ENCODE results near the gene P2RY13.

P2RY13 gene

DNA sequence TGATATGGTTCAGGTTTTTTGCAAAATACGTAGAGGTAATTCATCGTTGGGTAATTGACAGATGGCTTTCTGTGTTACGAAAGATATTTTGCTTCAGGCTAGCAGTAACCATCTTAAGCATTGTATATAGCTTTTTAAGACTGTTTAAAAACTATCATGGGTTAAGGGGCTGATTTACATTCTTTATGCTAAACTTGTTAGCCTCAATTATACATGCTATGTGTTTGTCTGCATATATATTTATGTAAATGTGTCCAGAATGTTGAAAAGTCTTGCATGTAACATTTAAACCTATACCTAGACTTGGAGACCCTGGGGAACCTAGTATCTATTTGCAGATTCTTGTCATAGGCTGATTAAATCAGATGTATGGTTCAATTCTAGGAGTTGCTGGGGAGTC, 39.9 kb downstream of the P2RY13 start:
- Histone ChIP-seq H3K9me3 (replicated peaks; ENCODE audit: low read length) (no peaks in the 10 kb centered on the region), H3K9ac (ENCODE audit: low read depth, low read length) (no peak overlapping the region), H3K4me2 (ENCODE audit: low read length) (no peak overlapping the region), H3K4me3 (ENCODE audit: low read length) (no peak overlapping the region), H3K36me3 (ENCODE audit: insufficient read depth, low read length) (no peaks in the 10 kb centered on the region), H3K4me1 (ENCODE audit: control insufficient read depth, insufficient read depth, low read length) (no peaks in the 10 kb centered on the region), H3K27me3 (ENCODE audit: control insufficient read depth, insufficient read depth, low read length) (no peaks in the 10 kb centered on the region)

DNA sequence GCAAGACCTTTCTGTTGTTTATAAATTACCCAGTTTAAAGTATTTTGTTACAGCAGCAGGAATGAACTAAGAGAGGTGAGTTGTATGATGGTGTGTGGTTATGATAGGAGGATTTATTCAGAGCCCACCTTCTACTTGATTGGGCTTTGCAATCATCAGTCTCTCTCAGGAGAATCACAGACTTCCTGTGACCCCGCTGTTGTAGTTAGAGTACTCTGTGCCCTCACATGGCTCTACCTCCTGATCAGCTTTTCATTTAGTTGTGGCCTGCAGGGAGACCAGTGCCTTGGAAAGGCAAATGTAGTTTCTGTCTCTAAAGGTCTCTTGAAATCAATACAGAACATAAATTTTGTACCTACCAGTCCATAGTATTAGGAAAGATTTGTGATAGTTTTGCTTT, 43.4 kb downstream of the P2RY13 start:
- no peak overlapping the region for H3K9ac ChIP-seq (ENCODE audit: low read depth, low read length)

DNA sequence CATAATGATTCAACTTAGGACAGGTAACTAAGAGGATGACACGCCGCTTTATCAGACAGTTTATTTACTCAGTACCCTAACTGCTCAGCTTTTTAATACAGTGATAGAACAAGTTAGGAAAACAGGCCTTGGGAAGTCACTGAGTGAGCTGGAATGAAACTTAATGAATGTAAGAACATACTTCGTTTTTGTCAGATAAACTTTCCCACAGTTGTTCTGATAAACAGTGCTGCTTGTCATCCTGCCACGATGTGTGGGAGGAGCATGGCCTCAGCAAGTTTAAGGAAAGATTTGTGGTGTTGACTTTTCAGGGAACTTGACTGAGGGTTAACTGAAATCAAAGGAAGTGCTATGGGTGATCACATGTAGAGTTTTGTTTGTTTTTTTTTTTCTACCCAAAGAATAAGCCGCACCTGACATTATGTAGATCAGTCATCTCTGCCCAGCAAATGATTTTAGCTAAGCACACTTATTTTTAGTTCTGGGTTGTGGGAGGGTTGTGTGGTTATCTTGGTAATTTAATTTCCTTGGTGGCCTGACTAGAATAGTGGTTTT, 45.4 kb downstream of the P2RY13 start:
- no peak overlapping the region for H3K4me2 ChIP-seq (ENCODE audit: low read length)

More for the DNA sequence above, 43.4 kb downstream of the P2RY13 start:
- H3K27me3 ChIP-seq (ENCODE audit: control insufficient read depth, insufficient read depth, low read length): no peaks in the 10 kb centered on the region
- no peaks in the 10 kb centered on the region for H3K9me3 ChIP-seq (replicated peaks; ENCODE audit: low read length)
- H3K4me3 ChIP-seq (ENCODE audit: low read length): no peak overlapping the region
- no peaks in the 10 kb centered on the region for H3K36me3 ChIP-seq (ENCODE audit: insufficient read depth, low read length)
- H3K4me2 ChIP-seq (ENCODE audit: low read length): no peak overlapping the region
- peaks cover 6% of the 10 kb centered on the region for H3K4me1 ChIP-seq (ENCODE audit: control insufficient read depth, insufficient read depth, low read length)

DNA sequence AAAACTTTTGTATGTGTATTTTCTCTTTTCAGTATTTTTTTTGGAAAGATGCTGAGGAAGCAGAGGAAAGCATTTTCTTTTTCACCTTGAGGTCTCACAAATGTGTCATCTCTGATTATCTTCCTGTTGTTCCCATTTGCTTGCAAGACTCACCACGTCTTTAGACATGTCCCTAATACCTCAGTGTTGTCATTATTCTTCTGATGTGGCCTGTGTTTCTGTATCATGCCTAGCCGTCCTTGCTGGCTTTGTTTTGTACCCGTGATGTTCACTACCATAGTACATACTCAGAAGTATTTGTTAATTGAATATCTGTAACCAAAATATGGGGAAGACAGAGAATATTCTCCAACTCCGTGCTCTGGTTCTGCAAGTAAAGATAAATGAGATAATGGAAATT, 46.0 kb downstream of the P2RY13 start:
- no peaks in the 10 kb centered on the region for H3K9me3 ChIP-seq (replicated peaks; ENCODE audit: low read length)
- no peak overlapping the region for H3K4me2 ChIP-seq (ENCODE audit: low read length)
- H3K4me1 ChIP-seq (ENCODE audit: control insufficient read depth, insufficient read depth, low read length): peaks cover 6% of the 10 kb centered on the region
- no peaks in the 10 kb centered on the region for H3K27me3 ChIP-seq (ENCODE audit: control insufficient read depth, insufficient read depth, low read length)
- no peaks in the 10 kb centered on the region for H3K36me3 ChIP-seq (ENCODE audit: insufficient read depth, low read length)
- H3K4me3 ChIP-seq (ENCODE audit: low read length): no peak overlapping the region
- H3K9ac ChIP-seq (ENCODE audit: low read depth, low read length): no peak overlapping the region

More for the DNA sequence above, 45.4 kb downstream of the P2RY13 start:
- Histone ChIP-seq H3K4me3 (ENCODE audit: low read length) (no peak overlapping the region), H3K4me1 (ENCODE audit: control insufficient read depth, insufficient read depth, low read length) (peaks cover 6% of the 10 kb centered on the region), H3K27me3 (ENCODE audit: control insufficient read depth, insufficient read depth, low read length) (no peaks in the 10 kb centered on the region), H3K9me3 (replicated peaks; ENCODE audit: low read length) (no peaks in the 10 kb centered on the region), H3K36me3 (ENCODE audit: insufficient read depth, low read length) (no peaks in the 10 kb centered on the region), H3K9ac (ENCODE audit: low read depth, low read length) (no peak overlapping the region)

DNA sequence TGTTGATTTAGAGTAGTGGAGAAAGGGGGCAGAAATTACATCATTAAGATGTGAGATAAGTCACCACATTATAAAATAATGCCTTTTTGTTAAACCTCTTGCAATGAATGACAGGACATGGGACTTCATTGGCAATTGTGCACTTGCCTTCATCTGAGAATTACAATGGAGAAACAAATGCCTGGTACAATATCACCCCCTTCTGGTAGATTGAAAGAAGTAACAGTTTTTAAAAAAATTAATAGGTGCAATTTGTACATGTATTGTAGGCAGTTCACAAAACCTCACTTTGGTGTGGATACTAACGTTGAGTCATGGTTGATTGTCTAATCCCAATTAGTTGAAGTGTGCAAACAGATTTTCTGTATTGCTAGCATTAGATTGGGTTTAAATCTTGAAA, 46.4 kb downstream of the P2RY13 start:
- Histone ChIP-seq H3K4me1 (ENCODE audit: control insufficient read depth, insufficient read depth, low read length) (peaks cover 6% of the 10 kb centered on the region), H3K36me3 (ENCODE audit: insufficient read depth, low read length) (no peaks in the 10 kb centered on the region), H3K27me3 (ENCODE audit: control insufficient read depth, insufficient read depth, low read length) (no peaks in the 10 kb centered on the region), H3K4me3 (ENCODE audit: low read length) (no peak overlapping the region), H3K9ac (ENCODE audit: low read depth, low read length) (no peak overlapping the region), H3K4me2 (ENCODE audit: low read length) (no peak overlapping the region), H3K9me3 (replicated peaks; ENCODE audit: low read length) (no peaks in the 10 kb centered on the region)

DNA sequence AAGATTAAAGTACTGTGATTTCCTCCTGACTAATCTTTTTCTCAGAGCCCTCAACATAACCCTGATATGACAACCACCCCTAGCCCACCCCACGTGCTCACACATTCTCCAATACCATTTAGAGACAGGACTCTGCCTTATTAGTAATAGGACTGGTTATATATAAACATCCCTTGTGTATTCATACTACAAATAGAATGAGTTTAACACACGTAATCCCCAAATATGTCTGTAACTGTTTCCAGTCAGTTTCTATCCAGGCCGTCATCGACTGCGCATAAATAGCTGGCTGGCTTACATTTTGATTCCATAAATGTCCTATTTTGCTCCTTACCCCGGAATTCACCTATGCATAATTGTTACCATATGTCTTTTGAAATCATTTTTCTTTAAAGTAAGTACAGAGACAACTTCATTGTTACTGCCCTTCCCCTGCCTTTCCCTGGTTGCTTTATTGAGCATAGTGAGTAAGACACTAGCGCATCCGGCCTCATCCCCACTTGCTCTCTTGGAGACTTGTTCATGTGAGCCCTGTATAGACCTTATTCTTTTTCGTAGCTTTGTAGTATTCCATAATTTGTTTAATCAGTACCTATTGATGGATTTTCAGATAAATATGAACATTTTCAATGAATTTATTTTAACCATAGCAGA, 47.6 kb downstream of the P2RY13 start:
- no peak overlapping the region for H3K9ac ChIP-seq (ENCODE audit: low read depth, low read length)
- no peak overlapping the region for H3K4me3 ChIP-seq (ENCODE audit: low read length)
- no peaks in the 10 kb centered on the region for H3K9me3 ChIP-seq (replicated peaks; ENCODE audit: low read length)
- no peaks in the 10 kb centered on the region for H3K27me3 ChIP-seq (ENCODE audit: control insufficient read depth, insufficient read depth, low read length)
- H3K4me1 ChIP-seq (ENCODE audit: control insufficient read depth, insufficient read depth, low read length): peaks cover 6% of the 10 kb centered on the region
- H3K4me2 ChIP-seq (ENCODE audit: low read length): no peak overlapping the region
- H3K36me3 ChIP-seq (ENCODE audit: insufficient read depth, low read length): no peaks in the 10 kb centered on the region

DNA sequence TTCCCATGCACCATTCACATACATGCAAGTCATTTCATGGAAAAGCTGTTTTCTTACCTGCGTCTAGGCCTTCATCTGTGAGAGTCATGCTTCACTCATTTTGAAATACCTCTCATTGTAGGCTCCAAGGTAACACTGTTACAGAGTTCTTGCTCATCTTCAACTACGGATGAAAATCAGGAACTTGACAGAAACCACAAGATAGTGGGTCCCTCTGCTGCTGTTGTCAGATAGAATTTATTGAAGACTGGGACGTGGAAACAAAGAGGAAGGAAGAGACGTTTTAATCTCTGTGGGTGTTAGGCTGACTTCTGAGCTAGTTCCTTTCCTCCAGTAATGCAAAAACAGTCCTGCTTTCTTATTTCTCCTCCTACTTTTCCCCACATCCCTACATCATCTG, 51.1 kb downstream of the P2RY13 start, which contains the start of gene P2RY14:
P2RY14 (minus strand) TSS at position 313 of the 400 bp plus-strand sequence. CDS start 64,226 bp downstream, outside the sequence.
- Histone ChIP-seq H3K4me3 (ENCODE audit: low read length) (no peak within 1 kb of the TSS), H3K4me1 (ENCODE audit: control insufficient read depth, insufficient read depth, low read length) (no peaks in the 10 kb centered on the region), H3K36me3 (ENCODE audit: insufficient read depth, low read length) (no peaks in the 10 kb centered on the region), H3K9me3 (replicated peaks; ENCODE audit: low read length) (no peaks in the 10 kb centered on the region), H3K9ac (ENCODE audit: low read depth, low read length) (no peak within 1 kb of the TSS), H3K4me2 (ENCODE audit: low read length) (no peak within 1 kb of the TSS), H3K27me3 (ENCODE audit: control insufficient read depth, insufficient read depth, low read length) (no peaks in the 10 kb centered on the region)

DNA sequence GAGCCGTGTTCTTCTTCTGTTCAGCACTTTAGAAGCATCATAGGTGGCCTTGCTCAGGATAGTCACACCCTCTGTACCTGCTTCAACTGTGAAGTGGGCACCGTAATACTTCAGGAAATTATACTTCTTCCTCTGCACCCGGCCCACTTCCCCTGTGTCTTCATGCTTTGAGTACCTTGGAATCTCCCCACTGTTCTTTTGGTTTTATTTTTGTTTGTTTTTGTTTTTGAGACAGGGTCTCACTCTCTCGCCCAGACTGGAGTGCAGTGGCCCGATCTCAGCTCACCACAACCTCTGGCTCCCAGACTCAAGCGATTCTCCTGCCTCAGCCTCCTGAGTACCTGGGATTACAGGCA, 52.7 kb downstream of the P2RY13 start:
- no peak overlapping the region for H3K4me3 ChIP-seq (ENCODE audit: low read length)
- no peaks in the 10 kb centered on the region for H3K27me3 ChIP-seq (ENCODE audit: control insufficient read depth, insufficient read depth, low read length)
- no peaks in the 10 kb centered on the region for H3K9me3 ChIP-seq (replicated peaks; ENCODE audit: low read length)
- no peak overlapping the region for H3K4me2 ChIP-seq (ENCODE audit: low read length)
- no peaks in the 10 kb centered on the region for H3K36me3 ChIP-seq (ENCODE audit: insufficient read depth, low read length)
- H3K4me1 ChIP-seq (ENCODE audit: control insufficient read depth, insufficient read depth, low read length): no peaks in the 10 kb centered on the region
- no peak overlapping the region for H3K9ac ChIP-seq (ENCODE audit: low read depth, low read length)

Measured in skeletal muscle satellite cell (primary cell).